IMR-90 (cell line): ENCODE results near the gene RNPEPL1. TPM values are rescaled to one million over a fixed set of nuclear protein-coding genes. Genes with fewer than 3 reads are reported as not detected.

Experiments used
- ATAC-seq: fragments of 200-7000 bp; cut with Tn5 transposase; 2 replicates; pipeline ENCODE4 v1.9.1; 2020; ENCODE audit warnings: low read depth, mild to moderate bottlenecking, moderate library complexity
- BruUV-seq: library from RNA; stranded (reverse); fragments of 400-500 nt; replicated peaks from 2 replicates; lab custom pipeline; 2021; lab: Mats Ljungman, UMichigan
- CTCF ChIA-PET: fragments of 300-600 bp; formaldehyde crosslinking; extraction: SDS; loops from one replicate; lab custom pipeline; 2021; ENCODE audit warnings: antibody characterized with exemption; lab: Yijun Ruan, JAX
- POLR2A ChIA-PET: fragments of 300-600 bp; sonication (Branson Sonifier 250); formaldehyde crosslinking; loops from one replicate; lab custom pipeline; 2022; ENCODE audit warnings: antibody characterized with exemption; ENCODE audit not compliant: unreplicated experiment; lab: Charles Lee
- DNase-seq: peaks from one replicate; pipeline ENCODE4 v3.0.0; 2013
- H2AFZ ChIP-seq: replicated peaks from 2 replicates; pipeline ENCODE3; 2013; ENCODE audit warnings: low read length, mild to moderate bottlenecking; ENCODE audit not compliant: poor library complexity
- H2AK5ac ChIP-seq: 2 replicates; pipeline ENCODE4 v1.6.1; 2013; ENCODE audit warnings: low read depth, low read length, inconsistent platforms
- H2AK9ac ChIP-seq: replicated peaks from 2 replicates; pipeline ENCODE3; 2013; ENCODE audit warnings: mild to moderate bottlenecking, low read depth, low read length, moderate library complexity; ENCODE audit not compliant: poor library complexity
- H2BK120ac ChIP-seq: 2 replicates; pipeline ENCODE4 v1.6.1; 2013; ENCODE audit warnings: low read depth, low read length, inconsistent platforms
- H2BK15ac ChIP-seq: 3 replicates; pipeline ENCODE4 v1.6.1; 2013; ENCODE audit warnings: low read depth, low read length, inconsistent platforms
- H2BK20ac ChIP-seq: 2 replicates; pipeline ENCODE4 v1.6.1; 2013; ENCODE audit warnings: low read depth, mild to moderate bottlenecking, inconsistent platforms, low read length, moderate library complexity
- H2BK5ac ChIP-seq: 2 replicates; pipeline ENCODE4 v1.6.1; 2013; ENCODE audit warnings: mild to moderate bottlenecking, low read depth, low read length, inconsistent platforms; ENCODE audit not compliant: poor library complexity, severe bottlenecking
- H3K14ac ChIP-seq: replicated peaks from 2 replicates; pipeline ENCODE4 v1.6.1; 2013; ENCODE audit warnings: low read depth, low read length, inconsistent platforms
- H3K18ac ChIP-seq: 2 replicates; pipeline ENCODE4 v1.6.1; 2013; ENCODE audit warnings: low read depth, low read length, control low read depth
- H3K23ac ChIP-seq: 2 replicates; pipeline ENCODE4 v1.6.1; 2013; ENCODE audit warnings: low read depth, low read length, inconsistent platforms
- H3K27ac ChIP-seq: 2 replicates; pipeline ENCODE4 v1.5.1; 2013; ENCODE audit warnings: mild to moderate bottlenecking, control low read depth, low read length; ENCODE audit not compliant: insufficient read depth
- H3K27me3 ChIP-seq: 2 replicates; pipeline ENCODE4 v1.6.1; 2013; ENCODE audit warnings: low read length; ENCODE audit not compliant: control insufficient read depth, insufficient read depth
- H3K36me3 ChIP-seq: 2 replicates; pipeline ENCODE4 v1.6.1; 2013; ENCODE audit warnings: low read length, mixed read lengths; ENCODE audit not compliant: control insufficient read depth, insufficient read depth
- H3K4ac ChIP-seq: 2 replicates; pipeline ENCODE4 v1.6.1; 2013; ENCODE audit warnings: low read depth, low read length, inconsistent platforms
- H3K4me1 ChIP-seq: 2 replicates; pipeline ENCODE4 v1.6.1; 2013; ENCODE audit warnings: low read length, mixed read lengths; ENCODE audit not compliant: control insufficient read depth, insufficient read depth
- H3K4me2 ChIP-seq: 2 replicates; pipeline ENCODE4 v1.6.1; 2013; ENCODE audit warnings: low read depth, mild to moderate bottlenecking, control low read depth, low read length, moderate library complexity
- H3K4me3 ChIP-seq: 2 replicates; pipeline ENCODE4 v1.5.1; 2013; ENCODE audit warnings: low read depth, mild to moderate bottlenecking, control low read depth, low read length, moderate library complexity; ENCODE audit not compliant: insufficient read depth
- H3K56ac ChIP-seq: 2 replicates; pipeline ENCODE4 v1.6.1; 2013; ENCODE audit warnings: low read length, inconsistent platforms; ENCODE audit not compliant: insufficient read depth; ENCODE audit errors: extremely low read depth
- H3K79me1 ChIP-seq, 2 experiments: 2 replicates each; pipeline ENCODE4 v1.6.1; 2013; ENCODE audit warnings: low read length in 2 of 2, inconsistent platforms in 1 of 2, low read depth in 1 of 2
- H3K9ac ChIP-seq: 2 replicates; pipeline ENCODE4 v1.6.1; 2013; ENCODE audit warnings: low read depth, low read length, control low read depth
- H3K9me1 ChIP-seq: 2 replicates; pipeline ENCODE4 v1.6.1; 2013; ENCODE audit warnings: low read length, inconsistent platforms; ENCODE audit not compliant: insufficient read depth
- H3K9me3 ChIP-seq: 2 replicates; pipeline ENCODE4 v1.6.1; 2013; ENCODE audit warnings: low read length; ENCODE audit not compliant: control insufficient read depth, insufficient read depth
- H4K20me1 ChIP-seq: 2 replicates; pipeline ENCODE4 v1.6.1; 2013; ENCODE audit warnings: low read length, inconsistent platforms; ENCODE audit not compliant: insufficient read depth
- H4K5ac ChIP-seq: 2 replicates; pipeline ENCODE4 v1.6.1; 2013; ENCODE audit warnings: mild to moderate bottlenecking, low read depth, low read length, control low read depth
- H4K8ac ChIP-seq, 2 experiments: 2 replicates each; pipeline ENCODE4 v1.6.1; 2013; ENCODE audit warnings: low read depth in 2 of 2, low read length in 2 of 2, control low read depth in 1 of 2, inconsistent platforms in 1 of 2
- H4K91ac ChIP-seq: 2 replicates; pipeline ENCODE4 v1.6.1; 2013; ENCODE audit warnings: low read depth, low read length, inconsistent platforms; ENCODE audit not compliant: insufficient read depth
- BHLHE40 ChIP-seq: fragments of 150-350 bp; IDR thresholded peaks from 2 replicates; pipeline ENCODE4 v1.6.1; 2016; ENCODE audit warnings: mild to moderate bottlenecking, low read depth, low read length
- CEBPB ChIP-seq: IDR thresholded peaks from 2 replicates; pipeline ENCODE4 v1.6.1; 2012; ENCODE audit warnings: low read depth, low read length, improper control_type of control experiment
- CTCF ChIP-seq: conservative IDR thresholded peaks from 2 replicates; pipeline ENCODE4 v1.5.1; 2012; ENCODE audit warnings: mild to moderate bottlenecking, low read depth, low read length, improper control_type of control experiment
- MAZ ChIP-seq: IDR thresholded peaks from 2 replicates; pipeline ENCODE4 v1.6.1; 2012; ENCODE audit warnings: low read depth, mild to moderate bottlenecking, low read length, improper control_type of control experiment, moderate library complexity, borderline replicate concordance
- MXI1 ChIP-seq: IDR thresholded peaks from 2 replicates; pipeline ENCODE4 v1.6.1; 2012; ENCODE audit warnings: low read depth, mild to moderate bottlenecking, low read length, moderate library complexity, borderline replicate concordance
- NFE2L2 ChIP-seq: fragments of 150-350 bp; IDR thresholded peaks from 2 replicates; pipeline ENCODE4 v1.6.1; 2016; ENCODE audit warnings: low read depth, mild to moderate bottlenecking, low read length
- POLR2A ChIP-seq: IDR thresholded peaks from 2 replicates; pipeline ENCODE4 v1.6.1; 2012; ENCODE audit warnings: mild to moderate bottlenecking, low read depth, low read length
- RCOR1 ChIP-seq: IDR thresholded peaks from 2 replicates; pipeline ENCODE4 v1.6.1; 2012; ENCODE audit warnings: mild to moderate bottlenecking, low read length, improper control_type of control experiment; ENCODE audit not compliant: insufficient replicate concordance
- RFX5 ChIP-seq: IDR thresholded peaks from 2 replicates; pipeline ENCODE4 v1.8.0; 2012; ENCODE audit warnings: low read depth, mild to moderate bottlenecking, low read length, moderate library complexity
- SMC3 ChIP-seq: fragments of 150-350 bp; IDR thresholded peaks from 2 replicates; pipeline ENCODE4 v1.6.1; 2016; ENCODE audit warnings: low read depth, mild to moderate bottlenecking, antibody characterized with exemption, low read length, moderate library complexity
- WGBS, 2 experiments: methylation state at CpG; one replicate each; pipeline versions ENCODE4 v1.1.5 to v1.1.7; 2013; ENCODE audit warnings: missing lambda C conversion rate in 2 of 2; ENCODE audit not compliant: insufficient read length in 1 of 2; ENCODE audit errors: extremely low coverage in 2 of 2; 5-methylcytosine and 5-hydroxymethylcytosine counted together
- dilution Hi-C: fragments of 300-500 bp; cut with HindIII; formaldehyde crosslinking; loops from one replicate; pipeline ENCODE4 v1.14.3; 2018; ENCODE audit warnings: low sequenced_read_pairs; ENCODE audit not compliant: unreplicated experiment
- in situ Hi-C: fragments of 300-500 bp; cut with MboI; formaldehyde crosslinking; loops from 3 replicates; pipeline ENCODE4 v1.14.3; 2019; ENCODE audit warnings: low sequenced_read_pairs, inconsistent platforms, mixed read lengths
- intact Hi-C: fragments of 100-400 bp; cut with micrococcal nuclease; formaldehyde crosslinking; loops from 2 replicates; pipeline ENCODE4 v1.10.0; 2022
- polyA plus RNA-seq, 3 experiments: library from polyadenylated mRNA; depleted of rRNA; stranded (reverse); fragments of >200 nt; gene quantifications; 2 replicates each; pipeline ENCODE4 v1.2.3, GENCODE V29; 2012; ENCODE audit warnings: low replicate concordance in 1 of 3
- total RNA-seq: library from RNA; depleted of rRNA; stranded (reverse); fragments of >200 nt; gene quantifications from 2 replicates; pipeline ENCODE4 v1.2.3, GENCODE V29; 2012
- TF ChIP-seq, protein P1 (sequence below): fragments of 150-350 bp; IDR thresholded peaks from 2 replicates; pipeline ENCODE4 v1.6.1; 2016; ENCODE audit warnings: low read depth, mild to moderate bottlenecking, low read length, moderate library complexity, borderline replicate concordance
- TF ChIP-seq, protein P2 (sequence below): fragments of 150-350 bp; IDR thresholded peaks from 2 replicates; pipeline ENCODE4 v1.6.1; 2017; ENCODE audit warnings: mild to moderate bottlenecking, antibody characterized with exemption, low read length, low read depth

Gene RNPEPL1
- total and polyA plus RNA-seq, 2 of the 4 experiments (the other 2 are of a cell fraction), result 3.8 to 18.7 TPM

- Histone ChIP-seq H4K5ac (no peak overlapping the region), H2AFZ (peak overlapping the region; percentile 80), H4K8ac (peak overlapping the region in 1 of 2 experiments; percentile 38; a peak in 1 of 4 replicates), H2BK5ac (no peak overlapping the region), H3K56ac (no peak overlapping the region), H3K27ac (no peak overlapping the region), H3K9me3 (no peaks in the 10 kb centered on the region), H3K4me3 (peak overlapping the region; percentile 26; the same call in 1 of the 2 replicates), H3K4ac (no peak overlapping the region), H2BK20ac (no peak overlapping the region), H2BK15ac (no peak overlapping the region), H3K4me2 (peak overlapping the region; percentile 51), H3K9me1 (peaks cover 20% of the 10 kb centered on the region), H3K4me1 (peaks cover 5% of the 10 kb centered on the region), H3K36me3 (peaks cover 4% of the 10 kb centered on the region), H4K91ac (no peak overlapping the region), H2BK120ac (no peak overlapping the region), H3K14ac (no peak overlapping the region), H3K9ac (no peak overlapping the region), H2AK5ac (no peak overlapping the region; the same call in 1 of the 2 replicates), H2AK9ac (no peak overlapping the region), H3K27me3 (no peaks in the 10 kb centered on the region), H3K79me1 (peaks cover 35 to 61% of the 10 kb centered on the region in 2 experiments), H4K20me1 (peaks cover 26% of the 10 kb centered on the region), H3K23ac (no peak overlapping the region), H3K18ac (no peak overlapping the region)
- dilution Hi-C loops (no loop called here), in situ Hi-C loops (no loop called here), intact Hi-C loops (no loop called here)
- POLR2A ChIA-PET, result no interaction called here
- CTCF ChIA-PET, result no interaction called here
- ATAC-seq, result no peak
- WGBS, 2 experiments, result 66% methylated on average over 9 of the region's 18 CpGs; no CpG with 5 or more reads in 1 of the 2 experiments
- DNase-seq, result no peak
- no TSS peak for BruUV-seq
- no peak for TF ChIP-seq RCOR1
- TF ChIP-seq CEBPB, result no peak
- TF ChIP-seq CTCF, result no peak
- no peak for TF ChIP-seq POLR2A
- TF ChIP-seq, protein P1, sequence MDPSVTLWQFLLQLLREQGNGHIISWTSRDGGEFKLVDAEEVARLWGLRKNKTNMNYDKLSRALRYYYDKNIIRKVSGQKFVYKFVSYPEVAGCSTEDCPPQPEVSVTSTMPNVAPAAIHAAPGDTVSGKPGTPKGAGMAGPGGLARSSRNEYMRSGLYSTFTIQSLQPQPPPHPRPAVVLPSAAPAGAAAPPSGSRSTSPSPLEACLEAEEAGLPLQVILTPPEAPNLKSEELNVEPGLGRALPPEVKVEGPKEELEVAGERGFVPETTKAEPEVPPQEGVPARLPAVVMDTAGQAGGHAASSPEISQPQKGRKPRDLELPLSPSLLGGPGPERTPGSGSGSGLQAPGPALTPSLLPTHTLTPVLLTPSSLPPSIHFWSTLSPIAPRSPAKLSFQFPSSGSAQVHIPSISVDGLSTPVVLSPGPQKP, result no peak
- TF ChIP-seq MAZ, result no peak
- TF ChIP-seq, protein P2, sequence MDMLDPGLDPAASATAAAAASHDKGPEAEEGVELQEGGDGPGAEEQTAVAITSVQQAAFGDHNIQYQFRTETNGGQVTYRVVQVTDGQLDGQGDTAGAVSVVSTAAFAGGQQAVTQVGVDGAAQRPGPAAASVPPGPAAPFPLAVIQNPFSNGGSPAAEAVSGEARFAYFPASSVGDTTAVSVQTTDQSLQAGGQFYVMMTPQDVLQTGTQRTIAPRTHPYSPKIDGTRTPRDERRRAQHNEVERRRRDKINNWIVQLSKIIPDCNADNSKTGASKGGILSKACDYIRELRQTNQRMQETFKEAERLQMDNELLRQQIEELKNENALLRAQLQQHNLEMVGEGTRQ, result no peak
- TF ChIP-seq MXI1, result no peak
- no peak for TF ChIP-seq NFE2L2
- TF ChIP-seq RFX5, result no peak
- no peak for TF ChIP-seq BHLHE40
- TF ChIP-seq SMC3, result no peak
Measured at GRCh38 chr2:240558236-240558761, 10.0 kb upstream of the RNPEPL1 start.
